Measurements from ENCODE around the gene CTRL. TPM values are rescaled to one million over a fixed set of nuclear protein-coding genes. Genes with fewer than 3 reads are reported as not detected.

CTRL gene
- total RNA-seq, 2 donors from 2014 or later = 0.85 TPM; not detected in 1

- Histone ChIP-seq H3K9me3 (no peaks in the 10 kb centered on the region), H3K36me3 (peaks cover 39 to 42% of the 10 kb centered on the region in 2 donors), H3K27ac (no peak overlapping the region), H3K4me3 (no peak overlapping the region), H3K27me3 (replicated peaks; ENCODE audit: insufficient read depth) (no peaks in the 10 kb centered on the region), H3K4me1 (replicated peaks) (peaks cover 7% of the 10 kb centered on the region)
- intact Hi-C loops (cut with DNase I) = loop anchor here (5.0 kb wide), 1 partner anchor 162 kb away; no protein-coding TSS in a partner anchor
- TF ChIP-seq CTCF (IDR thresholded peaks at IDR 0.05) = no peak
- no peak for TF ChIP-seq POLR2AphosphoS5 (IDR thresholded peaks at IDR 0.05)
- TF ChIP-seq POLR2A (IDR thresholded peaks at IDR 0.05) = no peak
- 88% methylated on average over 13 of the region's 13 CpGs for WGBS
- DNase-seq (ENCODE audit: low spot score) = no peak
Measured at GRCh38 chr16:67880584-67880983, 51.1 kb downstream of the CTRL start.

- intact Hi-C loops (cut with DNase I) = loop anchor here (5.0 kb wide), 1 partner anchor 162 kb away; no protein-coding TSS in a partner anchor
- Histone ChIP-seq H3K27ac (no peak overlapping the region), H3K27me3 (replicated peaks; ENCODE audit: insufficient read depth) (no peaks in the 10 kb centered on the region), H3K36me3 (peaks cover 39 to 41% of the 10 kb centered on the region in 2 donors), H3K9me3 (no peaks in the 10 kb centered on the region), H3K4me3 (no peak overlapping the region), H3K4me1 (replicated peaks) (peaks cover 11% of the 10 kb centered on the region)
- TF ChIP-seq POLR2AphosphoS5 (IDR thresholded peaks at IDR 0.05) (no peak), CTCF (IDR thresholded peaks at IDR 0.05) (no peak), POLR2A (IDR thresholded peaks at IDR 0.05) (no peak)
- no peak for DNase-seq (ENCODE audit: low spot score)
- WGBS = 78% methylated on average over 3 of the region's 5 CpGs
Measured at GRCh38 chr16:67879936-67880335, 51.7 kb downstream of the CTRL start.

Small RNA genes lying within 50 kb of the gene (small RNA-seq; reads per million reads assigned to genes)
- gene NRN1L = 0 reads per million in 2 donors

Other genes with a start within 250 kb of the CTRL start
- 10 to 100 TPM; 16.0 to 27.4 TPM for gene GFOD2, start 212.5 kb downstream of the CTRL start, total RNA-seq
- 10 to 100 TPM; 11.1 to 22.8 TPM for gene RANBP10, start 125.3 kb downstream of the CTRL start, total RNA-seq
- 1 to 10 TPM; 2.1 to 8.0 TPM for gene TSNAXIP1, start 125.0 kb downstream of the CTRL start, total RNA-seq
- 10 to 100 TPM; 60.2 to 78.6 TPM for gene THAP11, start 89.5 kb downstream of the CTRL start, total RNA-seq
- gene NUTF2, start 84.9 kb downstream of the CTRL start, total RNA-seq = 100 to 1,000 TPM in 1 of 2 donors, 10 to 100 TPM in 1; 61.5 to 234 TPM
- 10 to 100 TPM; 28.1 to 69.2 TPM for gene CENPT, start 84.2 kb downstream of the CTRL start, total RNA-seq
- gene EDC4, start 58.8 kb downstream of the CTRL start, total RNA-seq = 10 to 100 TPM; 47.3 to 76.5 TPM
- gene NRN1L, start 47.0 kb downstream of the CTRL start, total RNA-seq = 1 to 10 TPM; 4.0 to 4.4 TPM
- 10 to 100 TPM; 16.7 to 53.2 TPM for gene PSKH1, start 38.6 kb downstream of the CTRL start, total RNA-seq
- gene PSMB10, start 5.0 kb upstream of the CTRL start, total RNA-seq = 10 to 100 TPM; 29.9 to 42.5 TPM
- 10 to 100 TPM in 1 of 2 donors, 1 to 10 TPM in 1; 6.9 to 17.4 TPM for gene LCAT, start 12.3 kb upstream of the CTRL start, total RNA-seq
- 10 to 100 TPM; 32.6 to 89.1 TPM for gene SLC12A4, start 36.8 kb upstream of the CTRL start, total RNA-seq
- gene DPEP3, start 48.6 kb upstream of the CTRL start, total RNA-seq = 10 to 100 TPM in 1 of 2 donors, not detected in 1; 49.9 TPM
- gene DPEP2, start 67.6 kb upstream of the CTRL start, total RNA-seq = 1 to 10 TPM in 1 of 2 donors, under 1 TPM in 1; 0.41 to 2.4 TPM
- under 1 TPM in 1 of 2 donors, not detected in 1; 0.62 TPM for gene DPEP2NB, start 84.0 kb upstream of the CTRL start, total RNA-seq
- gene DDX28, start 91.4 kb upstream of the CTRL start, total RNA-seq = 10 to 100 TPM in 1 of 2 donors, 1 to 10 TPM in 1; 7.1 to 16.5 TPM
- 10 to 100 TPM in 1 of 2 donors, 1 to 10 TPM in 1; 7.2 to 14.5 TPM for gene DUS2, start 91.4 kb upstream of the CTRL start, total RNA-seq
- 10 to 100 TPM; 36.6 to 84.1 TPM for gene NFATC3, start 153.5 kb upstream of the CTRL start, total RNA-seq

Data from prostate gland (tissue), 2 donors.